ENCODE measurements around the gene TMEM132E.

DNA sequence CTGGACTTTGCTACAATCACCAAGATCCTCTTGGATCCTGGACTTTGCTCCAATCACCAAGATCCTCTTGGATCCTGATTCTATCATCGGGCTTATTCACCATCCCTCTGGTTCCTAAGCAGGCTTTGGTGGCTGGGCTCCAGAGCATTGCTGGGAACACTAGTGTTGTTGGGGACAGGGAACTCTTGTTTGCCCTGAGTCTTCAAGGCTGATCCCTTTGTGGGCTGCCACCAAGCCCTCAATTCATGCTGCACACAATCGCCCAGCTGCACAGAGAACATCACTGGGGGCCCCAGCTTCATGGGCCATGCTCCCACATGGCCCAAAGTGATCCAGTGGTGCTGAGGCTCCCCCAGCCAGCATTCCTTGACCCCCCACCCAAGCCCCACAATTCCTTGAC is 88.3 kb downstream of the TMEM132E start:
- TF ChIP-seq GATA2 (IDR thresholded peaks at IDR 0.05; ENCODE audit: low read depth, low read length) (no peak), GATA3 (IDR thresholded peaks at IDR 0.05; ENCODE audit: low read depth, low read length) (no peak)

Data from SH-SY5Y (cell line).